ENCODE results near the gene TSFM.

Gene TSFM

GRCh38 chr12:57837864-57838562, 55.4 kb downstream of the TSFM start:
- no peak for DNase-seq (ENCODE audit: low read depth)
- no peak overlapping the region for H3K4me3 ChIP-seq (ENCODE audit: low read depth, low read length)
- TF ChIP-seq CTCF (IDR thresholded peaks at IDR 0.05; ENCODE audit: control insufficient read depth, extremely low read depth, insufficient read depth): no peak

- DNase-seq (ENCODE audit: low read depth): no peak
- H3K4me3 ChIP-seq (ENCODE audit: low read depth, low read length): no peak overlapping the region
- TF ChIP-seq CTCF (IDR thresholded peaks at IDR 0.05; ENCODE audit: control insufficient read depth, extremely low read depth, insufficient read depth): no peak
Measured at GRCh38 chr12:57838594-57839302, 56.2 kb downstream of the TSFM start.

- DNase-seq (ENCODE audit: low read depth): no peak
- TF ChIP-seq CTCF (IDR thresholded peaks at IDR 0.05; ENCODE audit: control insufficient read depth, extremely low read depth, insufficient read depth): no peak
- H3K4me3 ChIP-seq (ENCODE audit: low read depth, low read length): no peak overlapping the region
Measured at GRCh38 chr12:57839996-57840395, 57.4 kb downstream of the TSFM start.

- TF ChIP-seq CTCF (IDR thresholded peaks at IDR 0.05; ENCODE audit: control insufficient read depth, extremely low read depth, insufficient read depth): no peak
- H3K4me3 ChIP-seq (ENCODE audit: low read depth, low read length): no peak overlapping the region
- no peak for DNase-seq (ENCODE audit: low read depth)
Measured at GRCh38 chr12:57840726-57841125, 58.1 kb downstream of the TSFM start.

GRCh38 chr12:57841445-57841844, 58.9 kb downstream of the TSFM start:
- no peak for TF ChIP-seq CTCF (IDR thresholded peaks at IDR 0.05; ENCODE audit: control insufficient read depth, extremely low read depth, insufficient read depth)

GRCh38 chr12:57842342-57843294, 60.0 kb downstream of the TSFM start:
- no peak for TF ChIP-seq CTCF (IDR thresholded peaks at IDR 0.05; ENCODE audit: control insufficient read depth, extremely low read depth, insufficient read depth)
- DNase-seq (ENCODE audit: low read depth): no peak
- H3K4me3 ChIP-seq (ENCODE audit: low read depth, low read length): no peak overlapping the region

More at GRCh38 chr12:57841445-57841844, 58.9 kb downstream of the TSFM start:
- H3K4me3 ChIP-seq (ENCODE audit: low read depth, low read length): no peak overlapping the region
- DNase-seq (ENCODE audit: low read depth): no peak

Data from LNCaP clone FGC (cell line).